GM12878 (cell line): ENCODE measurements around the gene CTSO. TPM values are rescaled to one million over a fixed set of nuclear protein-coding genes. Genes with fewer than 3 reads are reported as not detected.

Experiments used
- ATAC-seq: fragments of 200-7000 bp; cut with Tn5 transposase; 3 replicates; pipeline ENCODE4 v1.9.1; 2020; ENCODE audit warnings: mild to moderate bottlenecking, moderate library complexity
- BruUV-seq: library from RNA; stranded (reverse); fragments of 400-500 nt; replicated peaks from 2 replicates; lab custom pipeline; 2021; lab: Mats Ljungman, UMichigan
- CTCF ChIA-PET: fragments of 300-600 bp; sonication (Branson Sonifier 250); formaldehyde crosslinking; extraction: SDS; loops from one replicate; lab custom pipeline; 2021; ENCODE audit warnings: inconsistent platforms; lab: Yijun Ruan, JAX
- POLR2A ChIA-PET: fragments of 350-600 bp; formaldehyde crosslinking; extraction: SDS; loops from one replicate; lab custom pipeline; 2021; ENCODE audit warnings: inconsistent platforms; lab: Charles Lee
- RAD21 ChIA-PET: fragments of 300-600 bp; sonication (Branson Sonifier 250); formaldehyde crosslinking; loops from one replicate; lab custom pipeline; 2023; ENCODE audit warnings: antibody characterized with exemption; ENCODE audit not compliant: unreplicated experiment; lab: Charles Lee
- SMC1A ChIA-PET: fragments of 300-600 bp; sonication (Branson Sonifier 250); formaldehyde crosslinking; loops from one replicate; lab custom pipeline; 2023; ENCODE audit not compliant: unreplicated experiment, uncharacterized antibody; lab: Charles Lee
- DNase-seq: peaks from one replicate; pipeline ENCODE4 v3.0.0-alpha.2; 2011; ENCODE audit warnings: low read depth, low spot score
- FAIRE-seq: peaks from 3 replicates; lab custom pipeline; 2011; peaks lifted over from hg19 to GRCh38; lab: Jason Lieb, UNC
- H2AFZ ChIP-seq: 2 replicates; pipeline ENCODE4 v1.6.0; 2011; ENCODE audit warnings: low read depth, low read length, control low read depth; ENCODE audit not compliant: control insufficient read depth
- H3K27ac ChIP-seq: 2 replicates; pipeline ENCODE4 v1.5.1; 2011; ENCODE audit warnings: control low read depth; ENCODE audit not compliant: control insufficient read depth, insufficient read depth
- H3K27me3 ChIP-seq, 2 experiments: replicated peaks in 1 of 2; 2 replicates each; pipeline versions ENCODE4 v1.6.0 to v1.6.1; 2011; ENCODE audit warnings: low read length in 1 of 2; ENCODE audit not compliant: control insufficient read depth in 2 of 2, insufficient read depth in 2 of 2
- H3K36me3 ChIP-seq, 2 experiments: 2 replicates each; pipeline ENCODE4 v1.5.1; 2011; ENCODE audit warnings: low read length in 1 of 2; ENCODE audit not compliant: control insufficient read depth in 2 of 2, insufficient read depth in 2 of 2
- H3K4me1 ChIP-seq: 2 replicates; pipeline ENCODE4 v1.6.1; 2011; ENCODE audit warnings: mild to moderate bottlenecking, low read length, moderate library complexity, mixed read lengths; ENCODE audit not compliant: control insufficient read depth, insufficient read depth
- H3K4me2 ChIP-seq: 2 replicates; pipeline ENCODE4 v1.6.0; 2011; ENCODE audit warnings: control low read depth; ENCODE audit not compliant: control insufficient read depth, insufficient read depth
- H3K4me3 ChIP-seq: fragments of 200-600 bp; sonication (generic); 2 replicates; pipeline ENCODE4 v1.5.1; 2016
- H3K79me2 ChIP-seq: 2 replicates; pipeline ENCODE4 v1.6.0; 2011; ENCODE audit warnings: low read length; ENCODE audit not compliant: control insufficient read depth, insufficient read depth
- H3K9ac ChIP-seq: 2 replicates; pipeline ENCODE4 v1.8.0; 2011; ENCODE audit warnings: low read length, control low read depth, mixed read lengths; ENCODE audit not compliant: control insufficient read depth, insufficient read depth
- H3K9me3 ChIP-seq: replicated peaks from 3 replicates; pipeline ENCODE4 v1.5.1; 2011; ENCODE audit warnings: mild to moderate bottlenecking, low read length; ENCODE audit not compliant: control insufficient read depth, insufficient read depth
- H4K20me1 ChIP-seq: 2 replicates; pipeline ENCODE4 v1.6.0; 2011; ENCODE audit not compliant: control insufficient read depth, insufficient read depth
- BCL11A ChIP-seq: IDR thresholded peaks from 2 replicates; pipeline ENCODE4 v1.6.1; 2011; ENCODE audit warnings: low read depth, low read length
- CBX3 ChIP-seq: fragments of 200-600 bp; sonication (generic); IDR thresholded peaks from 2 replicates; pipeline ENCODE4 v1.6.1; 2016; ENCODE audit warnings: low read depth, borderline replicate concordance
- CBX5 ChIP-seq: sonication (generic); IDR thresholded peaks from 2 replicates; pipeline ENCODE4 v1.6.1; 2016; ENCODE audit warnings: low read depth, moderate library complexity, mild to moderate bottlenecking, inconsistent platforms
- HDGF ChIP-seq: fragments of 450-650 bp; IDR thresholded peaks from 2 replicates; pipeline ENCODE4 v1.6.1; 2016; ENCODE audit warnings: antibody characterized with exemption
- IKZF2 ChIP-seq, 2 experiments: fragments of 450-650 bp; IDR thresholded peaks; 2 replicates each; pipeline ENCODE4 v1.6.1; 2017; ENCODE audit warnings: mild to moderate bottlenecking in 2 of 2, moderate library complexity in 2 of 2
- NFYB ChIP-seq: IDR thresholded peaks from 2 replicates; pipeline ENCODE4 v1.6.1; 2011; ENCODE audit warnings: low read depth, mild to moderate bottlenecking, low read length, improper control_type of control experiment, moderate library complexity; ENCODE audit not compliant: insufficient read depth
- PML ChIP-seq: IDR thresholded peaks from 2 replicates; pipeline ENCODE4 v1.6.1; 2012; ENCODE audit warnings: low read length, inconsistent platforms
- POLR2AphosphoS5 ChIP-seq: IDR thresholded peaks from 2 replicates; pipeline ENCODE4 v1.6.1; 2011; ENCODE audit warnings: mild to moderate bottlenecking, low read length, inconsistent platforms
- RELA ChIP-seq: fragments of 450-650 bp; IDR thresholded peaks from 2 replicates; pipeline ENCODE4 v1.8.0; 2014; ENCODE audit warnings: borderline replicate concordance; ENCODE audit not compliant: partially characterized antibody
- SUPT20H ChIP-seq: IDR thresholded peaks from 2 replicates; pipeline ENCODE4 v1.6.1; 2011; ENCODE audit warnings: low read depth, mild to moderate bottlenecking, low read length, moderate library complexity, borderline replicate concordance; ENCODE audit not compliant: control insufficient read depth
- WGBS: methylation state at CpG from one replicate; pipeline ENCODE4 v1.1.6; 2016; ENCODE audit warnings: low lambda C conversion rate; ENCODE audit not compliant: insufficient replicate concordance, insufficient coverage; ENCODE audit errors: missing lambda C conversion rate; 5-methylcytosine and 5-hydroxymethylcytosine counted together
- in situ Hi-C: fragments of 300-500 bp; cut with MboI; formaldehyde crosslinking; loops from 9 replicates; pipeline ENCODE4 v1.14.3; 2018; ENCODE audit warnings: mixed read lengths
- intact Hi-C: fragments of 100-400 bp; cut with micrococcal nuclease; formaldehyde crosslinking; loops from one replicate; pipeline ENCODE4 v1.14.2; 2022; ENCODE audit not compliant: unreplicated experiment
- polyA plus RNA-seq, 11 experiments: library from polyadenylated mRNA; depleted of rRNA in 4 of 11; unstranded in 6 of 11; stranded (reverse) in 5 of 11; fragments of >200 nt; fragmentation: Nextera tagmentation in 4 of 11; fragmentation: Illumina TruSeq in 1 of 11; extraction: Ambion mirVana in 4 of 11; extraction: Trizol in 1 of 11; gene quantifications; 1 replicate in 1 of 11; 2 replicates in 10 of 11; pipeline versions ENCODE4 v1.2.1 to v1.2.3, GENCODE V29; 2011 to 2016; ENCODE audit warnings: inconsistent platforms in 2 of 11, missing spikeins in 2 of 11, low read depth in 1 of 11
- total RNA-seq, 4 experiments: library from RNA; depleted of rRNA in 3 of 4; stranded (reverse); fragments of >200 nt in 3 of 4; fragmentation: Illumina TruSeq in 1 of 4; extraction: Trizol in 1 of 4; gene quantifications; 2 replicates each; pipeline versions ENCODE4 v1.2.1 to v1.2.3, GENCODE V29; 2013 to 2021
- TF ChIP-seq, protein P1 (sequence below), 3 experiments: IDR thresholded peaks in 2 of 3; conservative IDR thresholded peaks in 1 of 3; 2 replicates each; pipeline ENCODE4 v1.5.1; 2011; ENCODE audit warnings: low read depth in 3 of 3, low read length in 3 of 3, mild to moderate bottlenecking in 3 of 3, control low read depth in 2 of 3, moderate library complexity in 2 of 3, inconsistent platforms in 1 of 3, mixed read lengths in 1 of 3; ENCODE audit not compliant: control insufficient read depth in 2 of 3, insufficient read depth in 1 of 3; ENCODE audit errors: extremely low read depth in 1 of 3
- TF ChIP-seq, protein P2 (sequence below): IDR thresholded peaks from 2 replicates; pipeline ENCODE4 v1.6.1; 2012; ENCODE audit warnings: low read depth, low read length, improper control_type of control experiment
- TF ChIP-seq, protein P3 (sequence below): IDR thresholded peaks from 2 replicates; pipeline ENCODE4 v1.6.1; 2012; ENCODE audit warnings: improper control_type of control experiment, low read depth, low read length; ENCODE audit not compliant: insufficient replicate concordance
- TF ChIP-seq, protein P4 (sequence below): fragments of 450-650 bp; IDR thresholded peaks from 2 replicates; pipeline ENCODE4 v1.6.1; 2017; ENCODE audit warnings: low read depth, mild to moderate bottlenecking, moderate library complexity

Gene CTSO
- total and polyA plus RNA-seq, 10 of the 15 experiments (the other 5 are each of a cell fraction or from before 2014, with no cell fraction given): 3.9 to 9.7 (median 7.0) TPM

DNA sequence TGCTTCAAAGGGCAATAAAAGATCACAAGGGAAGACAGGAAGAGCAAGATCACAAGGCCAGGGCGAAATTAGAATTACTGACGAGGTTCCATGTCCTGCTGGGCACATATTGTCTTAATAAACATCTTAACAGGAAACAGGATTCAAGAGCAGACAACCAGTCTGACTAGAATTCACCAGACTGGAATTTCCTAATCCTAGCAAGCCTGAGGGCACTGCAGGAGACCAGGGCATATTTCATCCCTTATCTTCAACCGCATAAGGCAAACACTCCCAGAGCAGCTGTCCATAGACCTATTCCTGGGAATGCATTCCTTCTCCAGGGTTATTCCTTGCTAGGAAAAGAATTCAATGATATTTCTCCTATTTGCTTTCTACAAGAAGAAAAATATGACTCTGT lies 62.6 kb downstream of the CTSO start:
- RAD21 ChIA-PET: no interaction called here
- Histone ChIP-seq H3K9ac (no peak overlapping the region), H3K4me1 (no peaks in the 10 kb centered on the region), H3K4me3 (no peak overlapping the region), H4K20me1 (no peaks in the 10 kb centered on the region), H2AFZ (no peak overlapping the region), H3K27ac (no peak overlapping the region), H3K27me3 (no peaks in the 10 kb centered on the region), H3K9me3 (no peaks in the 10 kb centered on the region), H3K4me2 (no peak overlapping the region), H3K36me3 (no peaks in the 10 kb centered on the region), H3K79me2 (no peaks in the 10 kb centered on the region)
- no peak for TF ChIP-seq BCL11A
- no peak for TF ChIP-seq CBX3
- no peak for TF ChIP-seq PML
- TF ChIP-seq, protein P1, sequence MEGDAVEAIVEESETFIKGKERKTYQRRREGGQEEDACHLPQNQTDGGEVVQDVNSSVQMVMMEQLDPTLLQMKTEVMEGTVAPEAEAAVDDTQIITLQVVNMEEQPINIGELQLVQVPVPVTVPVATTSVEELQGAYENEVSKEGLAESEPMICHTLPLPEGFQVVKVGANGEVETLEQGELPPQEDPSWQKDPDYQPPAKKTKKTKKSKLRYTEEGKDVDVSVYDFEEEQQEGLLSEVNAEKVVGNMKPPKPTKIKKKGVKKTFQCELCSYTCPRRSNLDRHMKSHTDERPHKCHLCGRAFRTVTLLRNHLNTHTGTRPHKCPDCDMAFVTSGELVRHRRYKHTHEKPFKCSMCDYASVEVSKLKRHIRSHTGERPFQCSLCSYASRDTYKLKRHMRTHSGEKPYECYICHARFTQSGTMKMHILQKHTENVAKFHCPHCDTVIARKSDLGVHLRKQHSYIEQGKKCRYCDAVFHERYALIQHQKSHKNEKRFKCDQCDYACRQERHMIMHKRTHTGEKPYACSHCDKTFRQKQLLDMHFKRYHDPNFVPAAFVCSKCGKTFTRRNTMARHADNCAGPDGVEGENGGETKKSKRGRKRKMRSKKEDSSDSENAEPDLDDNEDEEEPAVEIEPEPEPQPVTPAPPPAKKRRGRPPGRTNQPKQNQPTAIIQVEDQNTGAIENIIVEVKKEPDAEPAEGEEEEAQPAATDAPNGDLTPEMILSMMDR (IDR thresholded peaks at IDR 0.05 in 2 of 3, conservative IDR thresholded peaks at IDR 0.05 in 1 of 3; ENCODE audit: control insufficient read depth in 2 of 3, extremely low read depth in 1 of 3, insufficient read depth in 1 of 3, low read depth in 3 of 3, low read length in 3 of 3): no peak
- no peak for TF ChIP-seq POLR2AphosphoS5
- TF ChIP-seq, protein P2, sequence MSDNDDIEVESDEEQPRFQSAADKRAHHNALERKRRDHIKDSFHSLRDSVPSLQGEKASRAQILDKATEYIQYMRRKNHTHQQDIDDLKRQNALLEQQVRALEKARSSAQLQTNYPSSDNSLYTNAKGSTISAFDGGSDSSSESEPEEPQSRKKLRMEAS: no peak
- TF ChIP-seq IKZF2 (IDR thresholded peaks at IDR 0.05): no peak
- no peak for TF ChIP-seq NFYB
- no peak for TF ChIP-seq SUPT20H
- TF ChIP-seq, protein P3, sequence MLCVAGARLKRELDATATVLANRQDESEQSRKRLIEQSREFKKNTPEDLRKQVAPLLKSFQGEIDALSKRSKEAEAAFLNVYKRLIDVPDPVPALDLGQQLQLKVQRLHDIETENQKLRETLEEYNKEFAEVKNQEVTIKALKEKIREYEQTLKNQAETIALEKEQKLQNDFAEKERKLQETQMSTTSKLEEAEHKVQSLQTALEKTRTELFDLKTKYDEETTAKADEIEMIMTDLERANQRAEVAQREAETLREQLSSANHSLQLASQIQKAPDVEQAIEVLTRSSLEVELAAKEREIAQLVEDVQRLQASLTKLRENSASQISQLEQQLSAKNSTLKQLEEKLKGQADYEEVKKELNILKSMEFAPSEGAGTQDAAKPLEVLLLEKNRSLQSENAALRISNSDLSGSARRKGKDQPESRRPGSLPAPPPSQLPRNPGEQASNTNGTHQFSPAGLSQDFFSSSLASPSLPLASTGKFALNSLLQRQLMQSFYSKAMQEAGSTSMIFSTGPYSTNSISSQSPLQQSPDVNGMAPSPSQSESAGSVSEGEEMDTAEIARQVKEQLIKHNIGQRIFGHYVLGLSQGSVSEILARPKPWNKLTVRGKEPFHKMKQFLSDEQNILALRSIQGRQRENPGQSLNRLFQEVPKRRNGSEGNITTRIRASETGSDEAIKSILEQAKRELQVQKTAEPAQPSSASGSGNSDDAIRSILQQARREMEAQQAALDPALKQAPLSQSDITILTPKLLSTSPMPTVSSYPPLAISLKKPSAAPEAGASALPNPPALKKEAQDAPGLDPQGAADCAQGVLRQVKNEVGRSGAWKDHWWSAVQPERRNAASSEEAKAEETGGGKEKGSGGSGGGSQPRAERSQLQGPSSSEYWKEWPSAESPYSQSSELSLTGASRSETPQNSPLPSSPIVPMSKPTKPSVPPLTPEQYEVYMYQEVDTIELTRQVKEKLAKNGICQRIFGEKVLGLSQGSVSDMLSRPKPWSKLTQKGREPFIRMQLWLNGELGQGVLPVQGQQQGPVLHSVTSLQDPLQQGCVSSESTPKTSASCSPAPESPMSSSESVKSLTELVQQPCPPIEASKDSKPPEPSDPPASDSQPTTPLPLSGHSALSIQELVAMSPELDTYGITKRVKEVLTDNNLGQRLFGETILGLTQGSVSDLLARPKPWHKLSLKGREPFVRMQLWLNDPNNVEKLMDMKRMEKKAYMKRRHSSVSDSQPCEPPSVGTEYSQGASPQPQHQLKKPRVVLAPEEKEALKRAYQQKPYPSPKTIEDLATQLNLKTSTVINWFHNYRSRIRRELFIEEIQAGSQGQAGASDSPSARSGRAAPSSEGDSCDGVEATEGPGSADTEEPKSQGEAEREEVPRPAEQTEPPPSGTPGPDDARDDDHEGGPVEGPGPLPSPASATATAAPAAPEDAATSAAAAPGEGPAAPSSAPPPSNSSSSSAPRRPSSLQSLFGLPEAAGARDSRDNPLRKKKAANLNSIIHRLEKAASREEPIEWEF: no peak
- TF ChIP-seq CBX5: no peak
- no peak for TF ChIP-seq HDGF
- TF ChIP-seq, protein P4, sequence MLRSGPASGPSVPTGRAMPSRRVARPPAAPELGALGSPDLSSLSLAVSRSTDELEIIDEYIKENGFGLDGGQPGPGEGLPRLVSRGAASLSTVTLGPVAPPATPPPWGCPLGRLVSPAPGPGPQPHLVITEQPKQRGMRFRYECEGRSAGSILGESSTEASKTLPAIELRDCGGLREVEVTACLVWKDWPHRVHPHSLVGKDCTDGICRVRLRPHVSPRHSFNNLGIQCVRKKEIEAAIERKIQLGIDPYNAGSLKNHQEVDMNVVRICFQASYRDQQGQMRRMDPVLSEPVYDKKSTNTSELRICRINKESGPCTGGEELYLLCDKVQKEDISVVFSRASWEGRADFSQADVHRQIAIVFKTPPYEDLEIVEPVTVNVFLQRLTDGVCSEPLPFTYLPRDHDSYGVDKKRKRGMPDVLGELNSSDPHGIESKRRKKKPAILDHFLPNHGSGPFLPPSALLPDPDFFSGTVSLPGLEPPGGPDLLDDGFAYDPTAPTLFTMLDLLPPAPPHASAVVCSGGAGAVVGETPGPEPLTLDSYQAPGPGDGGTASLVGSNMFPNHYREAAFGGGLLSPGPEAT: no peak
- no peak for TF ChIP-seq RELA
- 33% methylated on average over 3 of the region's 3 CpGs for WGBS
- intact Hi-C loops (no loop called here), in situ Hi-C loops (no loop called here)
- DNase-seq (no peak), ATAC-seq (no peak), FAIRE-seq (no peak)
- no TSS peak for BruUV-seq
- SMC1A ChIA-PET: interaction anchor here (0.7 to 2.9 kb wide), 7 partner anchors 8 to 81 kb away, joined by 3 to 13 read pairs (median 4); partner anchors contain the start of gene TDO2
- CTCF ChIA-PET: no interaction called here
- POLR2A ChIA-PET: interaction anchor here (2.1 kb wide), 1 partner anchor 16 kb away, joined by 7 read pairs; no protein-coding TSS in a partner anchor
